GM13976 (cell line): Measurements from ENCODE around the gene MPC1.
"Not testable (repeated sequence)": the region's sequence is repeated elsewhere in the genome, so short reads cannot be mapped to it uniquely, and the experiment has no call there.

Experiments
- DNase-seq: peaks from one replicate; pipeline ENCODE4 v3.0.0; 2012; ENCODE audit warnings: low spot score
- CTCF ChIP-seq: IDR thresholded peaks from 2 replicates; pipeline ENCODE4 v1.5.1; 2012; ENCODE audit warnings: borderline replicate concordance, mild to moderate bottlenecking; ENCODE audit not compliant: insufficient read depth; ENCODE audit errors: extremely low read depth, missing control alignments, control extremely low read depth
- in situ Hi-C: fragments of 300-500 bp; cut with MboI; formaldehyde crosslinking; loops from one replicate; pipeline ENCODE4 v1.12.0; 2022; ENCODE audit warnings: low sequenced_read_pairs, mixed read lengths, inconsistent platforms; ENCODE audit not compliant: unreplicated experiment

Gene MPC1

GRCh38 chr6:166389119-166389518 lies 6.4 kb upstream of the MPC1 start:
- no peak for TF ChIP-seq CTCF
- in situ Hi-C loops: loop anchor here (10.0 kb wide), 1 partner anchor 114 kb away; no protein-coding TSS in a partner anchor
- DNase-seq: no peak

- no peak for DNase-seq
- in situ Hi-C loops: loop anchor here (10.0 kb wide), 1 partner anchor 114 kb away; no protein-coding TSS in a partner anchor
- TF ChIP-seq CTCF: no peak
These were observed 5.7 kb upstream of the MPC1 start for GRCh38 chr6:166388290-166389004.

DNA sequence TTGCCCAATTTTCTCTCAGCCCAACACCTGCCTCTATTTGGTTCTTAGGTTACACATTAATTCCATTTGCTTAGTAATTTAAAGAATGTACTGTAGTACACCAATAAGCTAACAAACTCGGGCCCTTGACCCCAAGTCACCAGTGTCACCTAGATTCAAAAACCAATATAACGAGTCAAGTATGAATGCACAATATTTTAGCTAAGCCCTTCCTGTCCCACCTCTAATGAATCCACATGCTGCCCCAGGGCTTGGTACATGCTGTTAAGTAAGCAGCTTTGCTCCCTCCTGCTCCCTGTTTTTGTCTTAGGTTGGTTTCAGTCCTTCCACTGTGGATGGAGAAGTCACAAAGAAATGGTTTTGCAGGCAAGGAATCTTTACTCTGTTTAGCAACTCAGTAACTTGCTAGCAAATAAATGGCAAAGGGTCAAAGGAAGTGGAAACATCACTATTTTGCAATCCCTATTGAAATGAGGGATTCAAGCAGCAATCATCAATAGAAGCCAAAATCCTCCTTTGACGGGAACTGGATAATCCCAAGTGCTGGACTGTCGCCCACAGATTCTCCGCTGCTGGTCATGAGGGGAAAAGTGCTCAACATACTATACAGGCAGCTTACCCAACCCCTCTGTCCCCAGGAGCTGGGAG lies 5.0 kb upstream of the MPC1 start:
- no peak for TF ChIP-seq CTCF
- DNase-seq: no peak
- in situ Hi-C loops: loop anchor here (10.0 kb wide), 1 partner anchor 113 kb away; no protein-coding TSS in a partner anchor

DNA sequence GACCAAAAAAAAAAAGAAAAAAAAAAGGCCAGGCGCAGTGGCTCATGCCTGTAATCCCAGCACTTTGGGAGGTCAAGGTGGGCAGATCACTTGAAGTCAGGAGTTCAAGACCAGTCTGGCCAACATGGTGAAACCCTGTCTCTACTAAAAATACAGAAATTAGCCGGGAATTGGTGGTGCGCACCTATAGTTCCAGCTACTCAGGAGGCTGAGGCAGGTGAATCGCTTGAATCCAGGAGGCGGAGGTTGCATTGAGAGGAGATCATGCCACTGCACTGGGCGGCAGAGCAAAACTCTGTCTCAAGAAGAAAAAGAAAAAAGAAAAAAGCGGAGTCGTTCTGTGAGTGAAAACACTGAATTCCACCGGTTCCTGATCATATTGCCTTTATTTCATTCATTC lies 4.4 kb upstream of the MPC1 start:
- in situ Hi-C loops: loop anchor here (10.0 kb wide), 1 partner anchor 112 kb away; no protein-coding TSS in a partner anchor
- not testable (repeated sequence) for DNase-seq

DNA sequence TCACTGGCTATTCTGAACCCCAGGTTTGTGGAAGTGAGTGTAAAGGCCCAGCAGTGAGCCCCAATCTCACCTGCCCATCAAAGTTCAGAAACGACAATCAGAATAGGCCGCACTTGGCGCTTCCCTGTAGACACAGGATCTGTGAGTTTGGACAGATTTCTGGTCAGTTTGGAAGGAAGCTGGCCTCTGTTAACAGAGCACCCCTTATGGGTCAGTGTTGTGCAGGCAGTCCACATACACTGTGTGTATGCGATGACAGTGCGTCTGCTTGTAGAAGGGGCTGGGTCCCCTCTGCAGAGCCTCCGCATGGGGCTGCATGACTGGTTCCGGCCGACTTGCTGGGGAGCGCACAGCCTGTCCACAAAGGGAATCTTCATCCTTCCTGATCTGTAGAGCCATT lies 3.4 kb upstream of the MPC1 start:
- in situ Hi-C loops: loop anchor here (10.0 kb wide), 1 partner anchor 111 kb away; no protein-coding TSS in a partner anchor
- no peak for TF ChIP-seq CTCF
- no peak for DNase-seq

DNA sequence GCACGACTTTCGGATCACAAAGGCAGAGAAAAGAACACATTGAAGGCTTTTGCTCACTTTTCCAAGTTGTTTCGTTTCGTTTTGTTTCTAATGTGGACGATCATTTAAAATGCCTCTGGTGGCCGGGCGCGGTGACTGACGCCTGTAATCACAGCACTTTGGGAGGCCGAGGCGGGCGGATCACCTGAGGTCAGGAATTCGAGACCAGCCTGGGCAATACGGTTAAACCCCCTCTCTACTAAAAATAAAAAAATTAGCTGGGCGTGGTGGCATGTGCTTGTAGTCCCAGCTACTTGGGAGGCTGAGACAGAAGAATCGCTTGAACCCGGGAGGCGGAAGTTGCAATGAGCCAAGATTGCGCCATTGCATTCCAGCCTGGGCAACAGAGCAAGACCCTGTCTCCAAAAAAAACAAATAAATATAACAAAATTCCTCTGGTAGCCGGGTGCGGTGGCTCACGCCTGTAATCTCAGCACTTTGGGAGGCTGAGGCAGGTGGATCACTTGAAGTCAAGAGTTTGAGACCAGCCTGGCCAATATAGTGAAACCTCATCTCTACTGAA lies 1.1 kb upstream of the MPC1 start:
- DNase-seq: not testable (repeated sequence)
- in situ Hi-C loops: loop anchor here (10.0 kb wide), 1 partner anchor 109 kb away; no protein-coding TSS in a partner anchor

DNA sequence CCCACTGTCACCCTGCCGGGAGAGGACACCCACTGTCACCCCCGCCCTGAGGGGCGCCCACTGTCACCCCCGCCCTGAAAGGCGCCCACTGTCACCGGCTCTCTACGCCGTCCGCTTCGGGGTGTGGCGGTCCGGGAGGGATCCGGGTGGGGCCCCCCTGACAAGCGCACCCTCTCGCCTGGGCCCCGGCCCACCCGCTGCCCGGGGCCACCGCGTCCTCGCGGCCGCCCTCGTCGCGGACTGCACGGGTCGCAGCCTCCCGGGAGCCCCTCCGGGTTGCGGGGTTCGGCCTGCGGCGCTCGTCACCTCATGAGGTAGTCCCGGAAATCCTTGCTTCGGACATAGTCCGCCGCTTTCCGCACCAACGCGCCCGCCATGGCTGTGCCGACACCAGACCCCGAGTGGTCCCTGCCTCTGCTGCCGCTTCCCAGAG lies 224 bp downstream of the MPC1 start:
- in situ Hi-C loops: loop anchor here (10.0 kb wide), 1 partner anchor 108 kb away; no protein-coding TSS in a partner anchor
- DNase-seq: peak; percentile 45
- no peak for TF ChIP-seq CTCF
